LHCN-M2 (cell line): ENCODE results near the gene ITM2C. TPM values are rescaled to one million over a fixed set of nuclear protein-coding genes. Genes with fewer than 3 reads are reported as not detected.

ENCODE experiments used
- DNase-seq: peaks from one replicate; pipeline ENCODE4 v3.0.0-alpha.2; 2012; ENCODE audit warnings: low read depth
- total RNA-seq: library from RNA; depleted of rRNA; stranded (reverse); fragments of >200 nt; gene quantifications from 2 replicates; pipeline ENCODE4 v1.2.3, GENCODE V29; 2014

The ITM2C gene
- total RNA-seq, 1 experiment from 2014 or later: 29.0 TPM

GRCh38 chr2:230891064-230891463, 26.3 kb downstream of the ITM2C start:
- peak; percentile 17 for DNase-seq

- DNase-seq: no peak
Measured at GRCh38 chr2:230891509-230891908, 26.8 kb downstream of the ITM2C start.

- DNase-seq: no peak
Measured at GRCh38 chr2:230893338-230893737, 28.6 kb downstream of the ITM2C start.

- DNase-seq: no peak
Measured at GRCh38 chr2:230893841-230894781, 29.4 kb downstream of the ITM2C start.

DNA sequence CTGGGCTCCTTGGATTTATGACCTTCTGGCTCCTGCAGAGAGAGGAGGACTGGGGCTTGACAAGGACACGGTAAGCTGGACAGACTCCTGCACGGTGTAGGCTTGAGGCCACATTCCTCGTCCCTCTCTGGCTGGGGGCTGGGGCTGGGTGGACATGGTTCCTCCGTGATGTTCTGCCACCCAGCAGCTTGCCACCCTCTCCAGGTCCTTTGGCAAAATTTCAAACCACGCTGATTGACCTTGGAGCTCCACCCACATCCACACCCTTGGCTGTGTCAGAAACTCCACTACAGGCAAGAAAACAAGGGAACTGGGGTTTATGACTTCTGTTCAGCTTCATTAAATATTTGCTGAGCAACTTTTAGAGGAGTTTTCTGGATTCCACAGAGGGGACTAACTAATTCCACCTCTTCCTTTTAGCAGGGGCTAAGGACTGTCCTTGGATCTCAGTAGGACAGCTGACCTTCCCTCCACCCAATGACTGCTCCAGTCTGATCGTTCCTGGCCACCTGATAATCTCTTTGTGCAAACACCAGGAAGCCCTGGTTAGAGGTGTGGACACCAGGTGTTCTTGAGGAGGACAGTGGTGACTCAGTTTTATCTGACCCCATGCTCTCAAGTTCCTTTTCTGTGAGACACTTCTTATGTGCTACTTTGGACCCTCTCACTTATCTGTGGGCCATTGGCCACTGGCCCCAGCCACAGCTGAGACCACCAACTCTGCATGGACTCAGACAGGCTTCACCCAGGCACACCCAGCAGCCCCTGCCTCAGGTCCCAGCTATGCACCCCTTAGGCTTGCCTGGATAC, 31.0 kb downstream of the ITM2C start:
- no peak for DNase-seq

DNA sequence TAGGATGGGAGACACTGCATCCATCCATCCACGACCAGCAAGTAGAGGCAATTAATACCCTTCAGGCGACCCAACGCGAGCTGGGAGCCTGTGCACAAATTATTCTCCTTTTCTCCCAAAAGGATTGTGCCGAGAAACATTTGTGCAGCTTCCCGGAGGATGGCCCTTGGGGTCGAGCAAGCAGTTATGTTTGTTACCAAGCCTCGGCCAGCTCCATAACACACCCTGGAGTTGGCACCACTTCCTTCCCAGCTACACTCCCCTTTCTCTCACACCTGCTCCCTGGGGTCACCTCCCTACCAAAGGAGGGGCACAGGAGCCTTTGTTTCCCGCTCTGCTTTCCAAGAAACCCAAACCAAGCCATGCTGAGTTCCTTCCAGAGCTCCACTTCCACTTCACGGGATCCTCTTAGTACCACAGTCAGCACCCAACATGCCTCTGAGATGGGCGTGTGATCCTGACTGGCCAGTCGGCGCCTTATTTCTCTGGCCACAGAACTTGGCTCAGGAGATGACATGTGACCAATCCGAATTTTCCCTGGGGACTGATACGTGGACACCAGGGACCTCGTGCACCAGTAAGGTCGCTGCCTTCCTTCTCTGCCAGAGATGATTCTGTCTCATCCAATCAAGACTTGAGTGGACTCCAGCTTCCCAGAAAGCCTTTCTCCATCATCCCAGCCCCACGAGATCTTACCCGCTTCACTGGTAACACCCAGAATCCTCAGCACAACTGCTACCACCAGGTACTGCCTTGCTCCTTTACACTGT, 31.8 kb downstream of the ITM2C start:
- no peak for DNase-seq

DNA sequence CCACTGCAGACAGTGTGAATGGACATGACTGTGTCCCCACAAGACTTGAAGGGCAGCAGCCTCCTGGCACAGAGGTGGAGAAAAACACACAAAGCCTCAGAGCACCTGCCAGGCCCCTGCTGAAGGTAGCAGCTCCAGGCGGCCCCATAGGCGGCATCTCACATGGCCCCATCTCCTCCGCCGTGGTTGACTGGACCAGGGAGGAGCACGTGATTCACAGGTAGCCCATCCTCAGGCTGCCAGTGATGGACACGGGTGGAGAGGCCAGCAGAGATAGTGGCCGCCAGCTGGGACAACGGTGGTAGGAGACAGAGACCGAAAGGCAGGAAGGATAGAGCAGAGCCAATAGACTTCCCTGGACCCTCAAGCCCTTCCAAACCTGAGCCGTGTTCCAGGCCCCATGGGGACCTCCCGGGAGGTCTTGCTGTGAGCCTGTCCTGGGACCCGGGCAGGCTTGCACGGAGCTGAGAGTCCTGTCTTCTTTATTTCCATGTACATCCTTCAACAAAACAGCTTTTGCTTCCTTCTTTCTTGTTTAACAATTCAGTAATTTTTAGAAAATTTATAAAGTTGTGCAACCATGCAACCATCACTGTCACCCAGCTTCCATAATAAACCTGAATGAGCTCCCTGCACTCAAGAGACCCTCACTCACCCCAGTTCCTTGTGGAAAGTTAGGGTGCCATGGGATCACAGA, 33.4 kb downstream of the ITM2C start:
- no peak for DNase-seq

GRCh38 chr2:230898713-230899091, 34.0 kb downstream of the ITM2C start:
- DNase-seq: no peak

- DNase-seq: no peak
Measured at GRCh38 chr2:230899287-230899686, 34.5 kb downstream of the ITM2C start.

- no peak for DNase-seq
Measured at GRCh38 chr2:230899786-230900185, 35.0 kb downstream of the ITM2C start.

GRCh38 chr2:230900336-230900995, 35.7 kb downstream of the ITM2C start:
- DNase-seq: no peak

DNA sequence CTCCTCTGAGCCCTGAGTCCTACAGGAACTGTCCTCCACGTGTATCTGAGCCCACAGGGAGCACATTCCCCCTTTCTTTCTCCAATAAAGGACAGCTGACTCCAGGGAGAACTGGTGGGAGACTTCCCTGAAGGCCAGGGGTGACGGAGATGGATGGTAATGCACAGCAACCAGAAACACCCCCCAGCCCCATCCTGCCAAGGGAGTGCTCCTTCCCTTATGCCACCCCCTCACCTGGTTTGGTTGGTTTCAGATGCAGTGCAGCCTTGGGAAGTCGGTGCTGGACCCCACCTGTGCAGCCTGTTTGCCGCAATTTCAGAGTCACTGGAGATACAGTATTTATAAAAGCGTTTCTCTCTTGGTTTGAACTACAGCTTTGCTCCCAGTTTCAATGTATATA, 36.3 kb downstream of the ITM2C start:
- no peak for DNase-seq

- DNase-seq: peak; percentile 59
Measured at GRCh38 chr2:230902180-230902899, 37.6 kb downstream of the ITM2C start.

DNA sequence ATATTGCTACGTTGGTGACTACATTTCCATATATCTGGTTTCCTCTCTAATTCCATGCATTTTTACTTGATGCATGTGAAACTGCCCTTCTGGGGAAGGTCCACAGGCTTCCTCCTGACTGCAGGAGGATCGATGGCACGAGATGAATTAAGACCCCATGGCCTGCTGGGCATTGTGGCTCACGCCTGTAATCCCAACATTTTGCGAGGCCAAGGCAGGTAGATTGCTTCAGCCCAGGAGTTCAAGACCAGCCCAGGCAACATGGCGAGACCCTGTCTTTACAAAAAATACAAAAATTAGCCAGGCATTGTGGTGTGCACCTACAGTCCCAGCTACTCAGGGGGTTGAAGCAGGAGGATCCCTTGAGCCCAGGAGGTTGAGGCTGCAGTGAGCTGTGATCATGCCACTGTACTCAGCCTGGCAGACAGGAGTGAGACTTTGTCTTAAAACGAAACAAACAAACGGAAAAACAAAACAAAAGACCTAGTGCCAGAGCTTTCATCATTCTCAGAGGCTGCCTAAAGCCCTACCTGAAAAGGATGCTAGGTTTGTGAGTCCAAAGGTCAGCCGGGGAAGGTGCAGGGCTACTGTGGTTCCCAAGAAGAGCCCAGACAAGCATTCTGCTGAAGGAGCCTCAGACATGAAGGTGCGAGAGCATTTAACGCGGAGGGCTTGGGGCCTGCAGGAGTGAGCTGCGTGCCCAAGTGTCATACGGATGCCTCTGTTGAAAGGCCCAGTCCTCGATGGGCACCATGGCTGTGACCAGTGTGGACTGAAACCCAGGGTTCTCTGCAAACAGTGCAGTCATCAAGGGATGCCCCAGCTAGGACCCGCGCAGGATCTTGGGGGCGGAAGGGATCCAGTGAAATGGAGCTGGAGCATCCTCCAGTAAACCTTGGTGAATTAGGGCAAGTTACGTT, 38.7 kb downstream of the ITM2C start:
- no peak for DNase-seq

DNA sequence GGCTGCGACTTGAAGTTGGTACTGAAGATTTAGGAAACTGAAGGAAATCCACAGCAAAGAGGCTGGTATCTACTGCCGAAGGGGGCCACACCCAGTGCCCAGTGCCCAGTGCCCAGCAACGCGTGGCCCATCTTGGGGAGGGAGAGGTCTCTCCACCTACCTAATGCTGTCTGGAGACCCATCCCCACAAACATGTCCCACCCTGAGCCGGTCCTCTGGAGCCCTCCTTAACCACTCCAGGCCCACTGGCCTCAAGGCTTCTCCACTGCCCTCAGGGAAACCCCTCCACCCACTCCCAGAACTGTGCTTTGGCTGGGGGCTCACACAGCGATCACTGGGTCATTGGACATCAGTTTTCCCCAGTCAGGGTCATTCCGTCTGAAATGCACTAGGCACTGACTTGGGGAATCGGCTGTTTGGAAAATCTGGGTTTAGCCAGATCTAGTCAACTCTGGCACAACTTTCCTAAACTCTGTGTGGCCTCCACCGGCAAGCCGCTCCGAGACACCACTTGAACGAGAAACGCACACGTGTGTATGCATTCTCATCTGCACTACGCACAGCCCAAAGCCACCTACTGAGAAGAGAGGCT, 40.2 kb downstream of the ITM2C start:
- DNase-seq: no peak

DNA sequence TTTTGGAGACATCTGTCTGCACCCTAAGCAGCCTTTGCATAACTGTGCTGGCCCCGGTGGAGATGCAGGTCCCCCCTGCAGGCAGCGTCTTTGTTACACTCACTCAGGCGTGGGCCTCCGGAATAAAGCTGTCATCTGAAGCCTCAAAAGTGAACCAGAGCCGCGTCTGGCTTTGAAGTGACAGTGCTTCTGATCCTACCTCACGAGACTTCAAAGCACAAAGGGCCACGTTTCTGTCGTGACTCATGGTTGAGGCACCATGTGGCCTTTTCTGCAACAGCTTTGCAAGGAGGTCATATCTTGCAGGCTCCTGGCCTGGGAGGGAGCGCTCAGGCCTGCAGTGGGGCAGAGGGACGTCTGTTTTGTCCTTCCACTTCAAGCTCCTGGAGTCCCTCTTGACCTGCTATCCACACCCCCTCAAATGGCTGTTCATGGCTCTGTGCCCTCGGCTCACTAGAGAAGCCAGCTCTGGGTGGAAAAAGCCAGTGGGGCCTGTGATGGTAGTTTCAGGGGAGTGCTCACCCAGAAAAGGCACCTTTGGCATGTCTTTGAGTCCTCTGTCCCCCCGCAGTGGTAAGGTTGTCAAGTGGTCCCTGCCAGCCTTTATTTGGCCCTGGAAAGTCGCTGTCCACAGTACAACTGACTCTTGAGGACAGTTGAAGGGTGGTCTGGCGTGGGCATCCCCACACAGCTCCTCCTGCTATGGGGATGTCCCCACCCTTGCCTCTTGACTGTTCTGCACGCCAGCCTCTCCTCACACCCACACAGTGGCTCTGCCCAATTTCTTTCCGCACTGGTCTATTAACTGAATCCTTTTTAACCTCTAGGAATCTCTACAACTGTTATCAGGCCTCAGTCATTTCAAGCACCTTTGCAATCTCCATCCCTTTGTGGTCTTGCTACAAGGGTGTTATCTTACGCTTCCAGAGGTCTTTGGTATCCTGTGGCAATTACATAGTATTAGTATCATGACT, 41.0 kb downstream of the ITM2C start:
- no peak for DNase-seq
